HS-27A (cell line): ENCODE measurements around the gene GLYATL2.

Source experiments
- DNase-seq: peaks from one replicate; pipeline ENCODE4 v3.0.0-alpha.2; 2012; ENCODE audit warnings: low read depth, missing footprints

The GLYATL2 gene

DNA sequence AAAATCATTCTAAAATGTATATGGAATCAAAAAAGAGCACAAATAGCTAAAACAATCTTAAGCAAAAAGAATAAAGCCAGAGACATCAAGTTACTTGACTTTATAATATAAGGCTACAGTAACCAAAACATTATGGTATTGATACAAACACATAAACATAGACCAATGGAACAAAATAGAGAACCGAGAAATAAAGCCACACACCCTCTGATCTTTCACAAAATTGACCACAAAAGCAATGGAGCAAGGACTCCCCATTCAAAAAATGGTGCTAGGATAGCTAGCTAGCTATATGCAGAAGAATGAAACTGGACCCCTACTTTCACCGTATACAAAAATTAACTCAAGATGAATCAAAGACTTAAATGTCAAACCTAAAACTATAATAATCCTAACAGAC is 43.2 kb downstream of the GLYATL2 start:
- DNase-seq, result no peak

DNA sequence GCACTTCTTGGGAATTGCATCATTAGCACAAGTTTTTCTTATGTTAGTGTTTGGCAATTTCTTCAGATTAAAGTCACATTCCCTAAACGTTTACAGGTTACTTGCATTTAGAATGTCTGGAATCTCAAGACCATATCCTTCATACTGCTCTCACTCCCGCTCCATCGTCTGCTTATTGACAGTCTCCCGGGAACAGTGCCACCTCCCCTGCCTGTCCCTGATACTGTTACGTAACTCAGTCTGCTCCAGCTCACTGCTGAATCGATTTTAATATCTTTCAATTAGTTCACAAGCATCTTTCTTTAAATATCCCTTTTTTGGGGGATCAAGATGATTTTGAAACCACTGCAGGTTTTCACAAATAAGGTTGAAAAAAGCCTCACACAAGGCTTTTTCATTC is 48.2 kb downstream of the GLYATL2 start:
- DNase-seq, result no peak

DNA sequence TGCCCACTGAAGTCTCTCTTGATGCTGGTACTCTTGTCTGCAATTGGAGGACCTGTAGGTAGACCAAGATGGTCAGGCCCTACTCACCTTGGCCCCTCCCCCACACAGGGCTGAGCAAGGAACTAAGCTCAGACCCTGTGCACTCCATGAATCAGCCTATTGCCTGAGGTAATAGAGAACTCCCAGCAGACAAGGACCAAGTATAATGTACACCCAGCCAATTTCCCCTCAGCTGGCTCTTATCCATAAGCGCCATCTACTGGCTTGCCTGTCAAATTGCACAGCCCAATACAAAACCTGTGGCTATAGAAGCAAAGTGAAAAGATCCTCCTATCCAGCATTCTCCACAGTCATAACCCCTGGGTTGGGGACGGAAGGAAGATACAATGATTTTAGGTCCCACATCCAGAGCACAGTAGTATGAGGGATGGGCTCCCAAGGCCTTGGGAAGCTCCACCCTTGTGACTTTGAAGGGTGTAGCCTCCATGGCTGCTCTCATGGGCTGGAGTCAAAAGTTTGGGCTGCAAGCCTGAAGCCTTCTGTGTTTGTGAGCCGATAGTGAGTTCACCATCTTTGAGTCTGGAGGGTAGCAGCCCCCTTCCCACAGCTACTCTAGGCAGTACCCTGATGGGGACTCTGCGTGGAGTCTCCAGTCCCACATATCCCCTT is 56.0 kb downstream of the GLYATL2 start:
- no peak for DNase-seq

DNA sequence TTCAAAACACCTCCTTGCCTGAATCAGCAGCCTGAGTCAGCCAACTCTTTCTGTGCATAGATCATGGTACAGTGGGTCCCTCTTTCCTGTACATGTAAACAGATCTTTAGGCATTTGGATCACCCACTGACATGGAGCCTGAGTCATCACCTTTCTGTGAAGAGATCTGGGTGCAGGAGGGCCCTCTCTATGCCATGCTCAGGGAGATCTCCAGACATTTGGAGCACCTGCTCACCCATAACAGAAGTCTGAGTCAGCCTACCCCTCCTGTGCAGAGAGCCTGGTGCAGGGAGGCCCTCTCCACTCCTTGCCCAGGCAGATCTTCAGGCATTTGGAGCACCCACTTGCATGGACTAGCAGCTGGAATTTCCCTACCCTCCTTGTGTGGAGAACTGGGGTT is 56.6 kb downstream of the GLYATL2 start:
- peak; percentile 72 for DNase-seq

DNA sequence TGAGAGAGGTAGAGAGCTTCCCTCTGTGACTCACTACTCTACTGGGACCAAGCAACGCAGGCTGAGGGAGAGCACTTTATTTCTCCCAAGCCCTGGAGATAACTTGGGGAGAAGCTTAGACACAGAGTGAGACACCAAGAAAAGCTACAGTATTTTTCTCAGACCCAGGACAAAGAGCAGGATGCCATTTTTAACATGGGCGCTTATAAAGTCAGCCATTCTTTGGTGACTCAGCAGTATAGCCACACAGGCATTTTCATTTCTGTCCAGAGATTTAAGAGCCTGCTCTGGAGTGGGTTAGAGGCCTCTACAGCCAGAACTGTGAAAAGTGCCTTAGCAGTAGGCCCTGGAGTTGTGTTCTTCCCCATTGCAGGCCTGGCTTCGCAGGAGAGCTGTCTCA is 57.8 kb downstream of the GLYATL2 start:
- DNase-seq, result no peak

DNA sequence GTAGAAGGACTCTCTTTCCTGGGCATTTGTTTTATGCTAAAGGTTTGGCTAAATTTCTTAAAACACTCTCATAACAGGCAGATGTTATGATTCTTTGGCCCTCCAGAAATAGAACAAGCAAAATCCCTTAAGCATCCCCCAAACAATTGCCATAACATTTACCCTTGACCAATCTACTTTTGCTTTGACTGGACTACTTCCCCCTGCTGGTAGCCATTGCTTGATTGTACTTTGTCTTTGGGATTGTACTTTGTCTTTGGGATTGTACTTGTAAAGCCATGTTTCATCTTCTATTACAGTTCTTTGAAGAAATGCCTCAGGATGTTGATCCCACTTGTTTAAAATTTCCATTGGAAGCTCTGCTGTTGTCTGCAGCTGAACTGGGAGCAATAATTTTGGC is 59.5 kb downstream of the GLYATL2 start:
- DNase-seq, result no peak
